NCI-H128 (cell line): ENCODE measurements around the gene FAM135A.
"Not testable (repeated sequence)": the region's sequence is repeated elsewhere in the genome, so short reads cannot be mapped to it uniquely, and the experiment has no call there.

Experiments used
- DNase-seq: peaks from one replicate; lab custom pipeline; 2025; ENCODE audit not compliant: unreplicated experiment; lab: John Stamatoyannopoulos, UW

FAM135A gene

GRCh38 chr6:70456735-70457134 lies 43.4 kb downstream of the FAM135A start:
- DNase-seq = no peak

DNA sequence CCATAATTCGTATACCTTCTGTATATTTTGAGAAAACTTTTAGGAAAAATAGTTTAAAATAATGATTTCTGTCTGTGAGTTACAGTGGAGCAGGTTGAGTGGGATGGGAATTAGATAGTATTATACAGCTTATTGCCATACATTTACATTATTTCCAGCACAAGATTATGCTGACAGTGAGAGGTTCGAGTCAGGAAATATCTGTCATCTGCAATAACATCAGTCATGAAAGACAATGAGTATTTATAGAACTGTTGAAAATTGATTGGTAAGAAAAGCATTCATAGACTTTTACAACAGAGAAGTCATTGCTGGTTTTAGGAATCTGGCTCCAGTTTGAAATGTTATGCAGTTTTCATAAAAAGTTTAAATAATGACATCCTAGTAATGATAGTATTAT lies 45.9 kb downstream of the FAM135A start:
- no peak for DNase-seq

GRCh38 chr6:70459699-70460098 lies 46.4 kb downstream of the FAM135A start:
- DNase-seq = not testable (repeated sequence)

DNA sequence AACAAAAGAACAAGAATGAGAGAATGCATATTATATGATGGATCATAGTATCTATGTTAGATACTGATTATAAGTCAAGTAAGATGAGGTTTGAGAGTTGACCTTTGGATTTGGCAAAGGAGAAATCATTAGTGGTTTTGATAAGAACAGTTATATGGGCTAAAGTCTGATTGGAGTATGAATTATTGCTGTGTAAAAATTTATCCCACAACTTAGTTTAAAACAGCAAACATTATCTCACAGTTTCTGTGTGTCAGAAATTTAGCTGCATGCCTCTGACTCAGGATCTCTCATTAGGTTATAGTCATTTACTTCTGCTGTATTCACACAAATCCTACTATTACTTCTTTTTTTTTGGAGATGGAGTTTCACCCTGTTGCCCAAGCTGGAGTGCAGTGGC lies 56.7 kb downstream of the FAM135A start:
- no peak for DNase-seq

DNA sequence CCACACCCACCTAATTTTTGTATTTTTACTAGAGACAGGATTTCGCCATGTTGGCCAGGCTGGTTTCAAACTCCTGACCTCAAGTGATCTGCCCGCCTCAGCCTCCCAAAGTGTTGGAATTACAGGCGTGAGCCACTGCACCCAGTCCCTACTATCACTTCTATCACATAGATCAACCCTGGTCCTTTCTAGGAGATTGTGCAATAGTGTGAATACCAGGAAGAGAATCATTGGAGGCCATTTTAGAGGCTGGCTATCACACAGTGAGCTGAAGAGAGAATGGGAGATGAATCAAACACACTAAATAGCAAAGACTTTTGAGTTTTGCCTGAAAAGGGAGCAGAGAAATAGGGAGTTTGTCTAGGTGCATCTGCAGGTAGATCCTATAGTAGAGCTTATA lies 57.2 kb downstream of the FAM135A start:
- DNase-seq = not testable (repeated sequence)

- no peak for DNase-seq
Measured at GRCh38 chr6:70474751-70475150, 61.4 kb downstream of the FAM135A start.

DNA sequence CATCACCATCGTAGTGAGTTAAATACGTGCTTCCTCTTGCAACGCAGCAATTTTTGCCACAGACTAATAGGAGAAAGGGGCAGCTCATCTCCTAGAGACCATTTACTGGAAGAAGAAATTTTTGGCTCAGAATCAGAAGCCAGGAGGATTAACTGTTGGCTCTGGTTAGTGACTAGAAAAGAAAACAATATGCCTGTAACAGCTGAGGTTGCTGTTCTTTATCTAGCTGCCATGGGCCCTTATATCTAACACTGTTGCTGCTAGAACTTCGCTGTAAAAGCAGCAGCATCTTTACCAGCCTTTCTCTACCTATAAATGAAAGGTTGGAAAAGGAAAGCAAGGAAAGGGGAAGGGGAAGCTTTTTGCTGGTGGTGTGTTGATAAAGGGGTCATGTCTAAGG lies 65.9 kb downstream of the FAM135A start:
- DNase-seq = no peak

DNA sequence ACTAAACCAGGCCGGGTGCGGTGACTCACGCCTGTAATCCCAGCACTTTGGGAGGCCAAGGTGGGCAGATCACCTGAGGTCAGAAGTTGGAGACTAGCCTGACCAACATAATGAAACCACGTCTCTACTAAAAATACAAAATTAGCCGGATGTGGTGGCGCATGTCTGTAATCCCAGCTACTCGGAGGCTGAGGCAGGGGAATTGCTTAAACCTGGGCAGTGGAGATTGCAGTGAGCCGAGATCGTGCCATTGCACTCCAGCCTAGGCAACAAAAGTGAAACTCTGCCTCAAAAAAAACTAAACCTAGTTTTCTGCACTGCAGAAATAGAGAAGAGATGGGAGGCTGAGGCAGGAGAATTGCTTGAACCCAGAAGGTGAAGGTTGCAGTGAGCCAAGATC lies 73.3 kb downstream of the FAM135A start:
- not testable (repeated sequence) for DNase-seq

DNA sequence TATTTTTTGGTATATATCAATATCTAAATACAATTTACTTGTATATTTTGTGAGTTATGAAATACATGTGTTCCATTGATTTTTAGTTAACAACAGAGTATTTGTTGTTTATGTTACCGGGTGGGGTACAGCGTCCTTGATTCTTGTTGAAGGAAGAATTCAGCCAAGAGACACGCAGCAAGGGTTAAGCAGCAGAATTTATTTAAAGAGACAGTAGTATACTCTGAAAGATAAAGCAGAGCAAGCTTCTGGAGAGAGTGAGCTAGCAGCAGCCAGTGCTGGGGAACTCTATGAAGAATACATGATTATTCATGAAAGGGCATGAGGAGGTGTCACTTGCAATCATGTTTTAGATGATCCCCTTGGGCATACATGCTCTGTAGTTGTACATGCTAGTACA lies 76.1 kb downstream of the FAM135A start:
- no peak for DNase-seq

GRCh38 chr6:70494833-70495232 lies 81.5 kb downstream of the FAM135A start:
- no peak for DNase-seq

DNA sequence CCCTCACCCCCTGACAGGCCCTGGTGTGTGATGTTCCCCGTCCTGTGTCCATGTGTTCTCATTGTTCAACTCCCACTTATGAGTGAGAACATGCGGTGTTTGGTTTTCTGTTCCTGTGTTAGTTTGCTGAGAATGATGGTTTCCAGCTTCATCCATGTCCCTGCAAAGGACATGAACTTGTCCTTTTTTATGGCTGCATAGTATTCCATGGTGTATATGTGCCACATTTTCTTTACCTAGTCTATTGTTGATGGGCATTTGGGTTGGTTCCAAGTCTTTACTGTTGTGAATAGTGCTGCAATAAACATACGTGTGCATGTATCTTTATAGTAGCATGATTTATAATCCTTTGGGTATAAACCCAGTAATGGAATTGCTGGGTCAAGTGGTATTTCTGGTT lies 82.5 kb downstream of the FAM135A start:
- not testable (repeated sequence) for DNase-seq

GRCh38 chr6:70502484-70502883 lies 89.2 kb downstream of the FAM135A start:
- DNase-seq = no peak

- no peak for DNase-seq
Measured at GRCh38 chr6:70503813-70504465, 90.6 kb downstream of the FAM135A start.

DNA sequence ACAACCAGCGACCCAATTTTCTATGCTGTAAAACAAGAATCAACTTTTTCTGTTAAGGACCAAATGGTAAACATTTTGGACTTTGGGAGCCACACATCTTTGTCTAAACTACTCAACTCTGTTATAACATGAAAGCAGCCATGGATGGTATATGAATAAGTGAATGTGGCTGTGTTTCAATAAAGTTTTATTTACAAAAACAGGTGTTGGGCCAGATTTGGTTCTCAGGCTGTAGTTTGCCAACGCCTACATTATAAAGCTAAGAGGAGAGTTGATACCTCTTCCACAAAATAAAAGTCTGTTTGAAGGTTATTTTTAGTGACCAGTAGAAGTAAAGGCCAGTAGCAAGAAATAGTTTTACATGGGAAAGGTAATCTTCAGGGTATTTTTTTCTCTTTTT lies 93.0 kb downstream of the FAM135A start:
- no peak for DNase-seq

GRCh38 chr6:70507161-70507560 lies 93.9 kb downstream of the FAM135A start:
- no peak for DNase-seq

DNA sequence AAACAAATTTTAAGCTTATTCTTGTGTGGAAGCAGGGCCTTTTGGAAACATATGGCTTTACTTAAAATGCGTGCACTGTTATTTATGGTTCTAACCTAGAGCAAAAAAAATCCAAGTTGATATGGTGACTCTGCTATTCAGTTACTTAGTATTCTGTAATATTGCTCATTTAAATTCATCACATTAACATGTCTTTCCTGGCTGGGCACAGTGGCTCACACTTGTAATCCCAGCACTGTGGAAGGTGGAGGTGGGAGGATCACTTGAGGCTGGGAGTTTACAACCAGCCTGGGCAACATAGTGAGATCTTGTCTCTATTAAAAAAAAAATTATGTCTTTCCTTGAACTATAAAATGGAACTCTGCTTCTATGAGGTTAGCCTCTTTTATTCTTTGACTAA lies 95.6 kb downstream of the FAM135A start:
- DNase-seq = no peak

- no peak for DNase-seq
Measured at GRCh38 chr6:70510600-70510999, 97.3 kb downstream of the FAM135A start.

GRCh38 chr6:70518723-70519122 lies 105.4 kb downstream of the FAM135A start:
- DNase-seq = no peak

DNA sequence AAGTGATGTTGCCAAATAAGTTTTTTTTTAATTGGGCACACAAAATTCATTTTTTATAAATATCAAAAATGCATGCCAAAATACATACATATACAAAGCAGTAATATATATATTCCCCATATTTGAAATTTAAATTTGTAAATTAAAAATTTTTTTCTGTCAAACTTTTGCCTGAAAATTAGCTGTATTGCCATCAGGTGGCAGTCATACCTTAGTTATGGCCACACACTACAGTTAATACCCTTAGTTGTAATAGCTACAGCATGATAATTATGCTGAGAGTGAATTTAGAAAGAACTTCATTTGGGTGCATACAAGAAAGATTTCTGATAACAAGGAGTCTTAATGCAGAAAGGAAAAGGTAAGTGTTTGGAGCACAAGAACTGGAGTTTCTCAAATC lies 107.3 kb downstream of the FAM135A start:
- DNase-seq = no peak

DNA sequence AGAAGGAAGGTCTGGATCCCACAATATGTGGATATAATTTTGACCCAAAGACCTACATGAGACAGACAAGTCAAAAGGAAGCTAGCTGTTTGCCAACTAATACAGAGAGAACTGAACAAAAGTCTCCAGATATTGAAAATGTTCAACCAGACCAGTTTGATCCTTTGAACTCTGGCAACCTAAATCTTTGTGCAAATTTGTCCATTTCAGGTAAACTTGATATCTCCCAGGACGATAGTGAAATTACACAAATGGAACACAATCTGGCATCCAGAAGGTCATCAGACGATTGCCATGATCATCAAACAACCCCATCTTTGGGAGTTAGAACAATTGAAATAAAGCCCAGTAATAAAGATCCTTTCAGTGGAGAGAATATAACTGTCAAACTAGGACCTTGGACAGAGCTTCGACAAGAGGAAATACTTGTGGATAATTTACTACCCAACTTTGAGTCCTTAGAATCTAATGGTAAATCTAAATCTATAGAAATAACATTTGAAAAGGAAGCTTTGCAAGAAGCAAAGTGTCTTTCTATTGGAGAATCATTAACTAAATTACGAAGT lies 111.5 kb downstream of the FAM135A start:
- DNase-seq = no peak

- no peak for DNase-seq
Measured at GRCh38 chr6:70527071-70527737, 113.9 kb downstream of the FAM135A start.

DNA sequence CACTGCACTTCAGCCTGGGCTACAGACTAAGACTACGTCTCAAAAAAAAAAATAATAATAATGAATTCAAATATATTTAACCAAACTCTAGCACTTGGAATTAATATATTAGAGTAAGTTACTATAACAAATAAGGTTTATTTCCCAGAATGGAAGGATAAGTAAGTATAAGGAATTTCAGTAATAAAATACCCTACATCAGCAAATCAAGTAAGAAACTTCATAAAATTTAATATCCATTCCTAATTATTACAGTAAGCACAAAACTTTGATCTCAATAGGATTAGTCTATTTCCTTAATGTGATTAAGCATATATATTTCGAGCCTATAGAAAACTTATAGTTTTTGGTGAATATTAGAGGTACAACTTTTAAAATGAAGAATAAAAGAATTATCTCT lies 116.7 kb downstream of the FAM135A start:
- DNase-seq = no peak

- DNase-seq = no peak
Measured at GRCh38 chr6:70531133-70531532, 117.8 kb downstream of the FAM135A start.
